NCI-H1436 treated with DMSO at 0.1 percent for 48 hours (cell line): ENCODE data around the gene RPP30.
"Not testable (repeated sequence)": the region's sequence is repeated elsewhere in the genome, so short reads cannot be mapped to it uniquely, and the experiment has no call there.

ENCODE experiments used
- DNase-seq: peaks from one replicate; lab custom pipeline; 2025; lab: John Stamatoyannopoulos, UW

The RPP30 gene

GRCh38 chr10:90917238-90917967 lies 45.6 kb downstream of the RPP30 start:
- no peak for DNase-seq

- no peak for DNase-seq
These were observed 46.2 kb downstream of the RPP30 start for GRCh38 chr10:90917968-90918318.

- no peak for DNase-seq
These were observed 48.2 kb downstream of the RPP30 start for GRCh38 chr10:90919683-90920574.

- no peak for DNase-seq
These were observed 49.4 kb downstream of the RPP30 start, which contains the start of gene ANKRD1 for GRCh38 chr10:90920986-90921666. Gene ANKRD1 (minus strand): TSS chr10:90921087. CDS start chr10:90921027, 60 bp downstream.

GRCh38 chr10:90921906-90922305 lies 50.1 kb downstream of the RPP30 start:
- DNase-seq = no peak

- no peak for DNase-seq
These were observed 51.4 kb downstream of the RPP30 start for GRCh38 chr10:90923111-90923731.

GRCh38 chr10:90924552-90924951 lies 52.8 kb downstream of the RPP30 start:
- no peak for DNase-seq

GRCh38 chr10:90925079-90926029 lies 53.6 kb downstream of the RPP30 start:
- no peak for DNase-seq

- no peak for DNase-seq
These were observed 55.5 kb downstream of the RPP30 start for GRCh38 chr10:90927293-90927692.

- no peak for DNase-seq
These were observed 57.4 kb downstream of the RPP30 start for GRCh38 chr10:90929179-90929578.

GRCh38 chr10:90930070-90930837 lies 58.5 kb downstream of the RPP30 start:
- no peak for DNase-seq

- no peak for DNase-seq
These were observed 59.4 kb downstream of the RPP30 start for GRCh38 chr10:90930971-90931871.

GRCh38 chr10:90935581-90936275 lies 64.0 kb downstream of the RPP30 start:
- DNase-seq = no peak

- DNase-seq = no peak
These were observed 64.5 kb downstream of the RPP30 start for GRCh38 chr10:90936276-90936659.

- no peak for DNase-seq
These were observed 66.0 kb downstream of the RPP30 start for GRCh38 chr10:90937645-90938258.

GRCh38 chr10:90939116-90939515 lies 67.3 kb downstream of the RPP30 start:
- DNase-seq = no peak

GRCh38 chr10:90939648-90940047 lies 67.9 kb downstream of the RPP30 start:
- DNase-seq = no peak

- not testable (repeated sequence) for DNase-seq
These were observed 71.2 kb downstream of the RPP30 start for GRCh38 chr10:90942980-90943379.
